ENCODE results near the gene ZNG1B.
"Not testable (repeated sequence)": the region's sequence is repeated elsewhere in the genome, so short reads cannot be mapped to it uniquely, and the experiment has no call there.

Gene ZNG1B

GRCh38 chr2:113437508-113438465, at the start of gene ZNG1B:
Gene ZNG1B (plus strand): TSS chr2:113437691. CDS start chr2:113437869, 178 bp downstream.
- DNase-seq = not testable (repeated sequence)

- DNase-seq = no peak
Measured at GRCh38 chr2:113390124-113390849, 47.2 kb upstream of the ZNG1B start.

- no peak for DNase-seq
Measured at GRCh38 chr2:113391073-113391472, 46.4 kb upstream of the ZNG1B start.

GRCh38 chr2:113406114-113406513, 31.4 kb upstream of the ZNG1B start:
- no peak for DNase-seq

- no peak for DNase-seq
Measured at GRCh38 chr2:113407446-113408099, 29.9 kb upstream of the ZNG1B start.

GRCh38 chr2:113411725-113412352, 25.7 kb upstream of the ZNG1B start:
- DNase-seq = not testable (repeated sequence)

GRCh38 chr2:113412774-113413173, 24.7 kb upstream of the ZNG1B start:
- DNase-seq = not testable (repeated sequence)

- DNase-seq = not testable (repeated sequence)
Measured at GRCh38 chr2:113431773-113432172, 5.7 kb upstream of the ZNG1B start.

- not testable (repeated sequence) for DNase-seq
Measured at GRCh38 chr2:113433468-113433867, 4.0 kb upstream of the ZNG1B start.

- not testable (repeated sequence) for DNase-seq
Measured at GRCh38 chr2:113465770-113466169, 28.3 kb downstream of the ZNG1B start.

GRCh38 chr2:113476688-113477368, 39.3 kb downstream of the ZNG1B start:
- not testable (repeated sequence) for DNase-seq

- DNase-seq = not testable (repeated sequence)
Measured at GRCh38 chr2:113496527-113496926, 59.0 kb downstream of the ZNG1B start.

GRCh38 chr2:113498365-113498764, 60.9 kb downstream of the ZNG1B start, which contains the start of gene FOXD4L1:
Gene FOXD4L1 (plus strand): TSS chr2:113498665. CDS start chr2:113499257, 592 bp downstream.
- DNase-seq = not testable (repeated sequence)

- not testable (repeated sequence) for DNase-seq
Measured at GRCh38 chr2:113499019-113499885, 61.8 kb downstream of the ZNG1B start.

- DNase-seq = not testable (repeated sequence)
Measured at GRCh38 chr2:113499886-113500722, 62.6 kb downstream of the ZNG1B start.

GRCh38 chr2:113500723-113501038, 63.2 kb downstream of the ZNG1B start:
- DNase-seq = not testable (repeated sequence)

GRCh38 chr2:113502216-113503093, 65.0 kb downstream of the ZNG1B start:
- not testable (repeated sequence) for DNase-seq

GRCh38 chr2:113503094-113504042, 65.9 kb downstream of the ZNG1B start:
- not testable (repeated sequence) for DNase-seq

All from midbrain (tissue), 1 donor.